ENCODE results near the gene ZDHHC22.
A peak's percentile ranks its signal among the peaks of the same experiment; 100 is the strongest.

Gene ZDHHC22

DNA sequence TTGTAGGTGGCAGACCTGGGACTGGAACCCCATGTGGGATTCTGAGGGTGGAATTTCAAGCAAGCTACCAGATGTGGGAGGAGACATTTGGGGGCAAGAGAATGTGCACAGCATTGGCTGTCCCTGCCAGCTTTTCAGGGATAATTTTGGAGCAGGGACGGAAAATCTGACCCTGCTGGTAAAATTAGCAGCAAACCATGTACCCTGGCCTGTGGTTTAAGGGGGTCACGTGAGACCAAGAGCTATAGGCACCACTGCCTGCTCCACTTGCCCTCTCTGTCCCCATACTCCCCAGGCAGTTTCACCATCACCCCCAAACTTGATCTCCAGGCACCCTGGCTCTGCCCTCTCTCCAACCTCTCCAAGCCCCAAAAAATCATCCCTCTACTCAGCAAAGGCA, 13.5 kb upstream of the ZDHHC22 start:
- no peak for DNase-seq (ENCODE audit: low read depth)

DNA sequence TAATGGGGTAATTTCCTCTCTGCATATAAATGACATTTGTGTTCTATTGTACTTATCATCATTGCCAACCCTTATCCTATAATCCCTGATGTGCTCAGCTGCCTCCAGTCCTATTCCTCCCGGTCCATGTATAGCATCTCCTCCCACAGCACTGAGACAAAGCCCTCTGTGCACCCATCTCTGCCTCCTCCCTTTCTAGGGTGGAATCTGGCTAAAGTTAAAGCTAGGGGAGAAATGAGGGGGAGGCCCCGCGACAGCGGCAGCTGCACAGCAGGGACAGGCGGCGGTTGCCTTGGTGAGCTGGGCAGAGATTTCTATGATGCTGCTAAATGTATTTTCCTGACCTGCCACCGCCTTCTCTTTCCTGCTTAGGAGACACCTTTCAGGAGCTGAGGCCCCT, 12.8 kb upstream of the ZDHHC22 start:
- no peak for DNase-seq (ENCODE audit: low read depth)

DNA sequence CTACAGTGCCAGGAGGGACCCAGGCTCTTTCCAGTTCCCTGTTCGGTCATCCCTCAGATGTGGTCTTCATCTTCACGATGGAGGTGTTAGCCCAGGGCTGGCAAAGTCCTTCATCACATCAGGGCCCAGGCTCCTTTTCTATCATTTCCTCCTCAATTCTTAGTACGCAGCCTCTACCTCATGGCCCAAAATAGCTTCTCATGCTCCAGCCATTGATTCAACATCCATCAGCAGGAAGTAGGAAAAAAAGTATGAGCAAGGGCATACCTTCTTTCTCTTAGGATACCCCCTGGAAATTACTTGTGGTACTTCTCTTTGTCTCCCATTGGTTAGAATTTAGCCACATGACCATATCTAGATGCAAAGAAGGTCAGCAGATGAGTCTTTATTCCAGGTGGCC, 12.2 kb upstream of the ZDHHC22 start:
- no peak for DNase-seq (ENCODE audit: low read depth)

DNA sequence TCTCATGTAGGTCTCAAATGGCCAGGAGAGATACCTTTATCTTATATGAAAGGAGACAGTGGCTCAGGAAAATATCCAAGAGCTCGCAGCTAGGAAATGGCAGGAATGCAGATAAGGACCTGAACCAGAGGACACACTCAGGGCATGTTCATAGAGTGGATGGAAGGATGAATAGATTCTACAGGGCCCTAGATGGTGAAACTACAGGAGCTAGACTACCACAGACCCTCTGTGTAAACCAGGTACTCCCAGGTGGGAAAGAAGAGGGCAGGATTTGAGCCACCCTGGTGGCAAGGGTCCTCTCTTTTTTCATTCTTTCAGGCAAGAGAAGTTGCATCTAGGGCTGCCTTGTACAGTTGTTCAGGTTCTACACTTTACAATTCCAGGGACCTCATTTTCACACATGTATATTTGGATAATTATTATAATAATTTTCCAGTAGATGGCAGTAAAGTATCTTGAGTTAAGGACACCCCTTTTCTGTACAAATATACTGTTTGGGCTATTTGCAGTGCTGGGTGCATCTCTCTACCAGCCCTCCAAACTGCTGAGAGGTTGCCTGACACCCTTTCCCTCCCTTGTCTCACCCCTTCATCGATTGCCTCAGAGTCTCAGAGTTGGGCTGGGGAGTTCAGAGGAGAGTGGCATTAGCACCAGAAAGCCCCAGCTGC, 10.5 kb upstream of the ZDHHC22 start:
- DNase-seq (ENCODE audit: low read depth): no peak

DNA sequence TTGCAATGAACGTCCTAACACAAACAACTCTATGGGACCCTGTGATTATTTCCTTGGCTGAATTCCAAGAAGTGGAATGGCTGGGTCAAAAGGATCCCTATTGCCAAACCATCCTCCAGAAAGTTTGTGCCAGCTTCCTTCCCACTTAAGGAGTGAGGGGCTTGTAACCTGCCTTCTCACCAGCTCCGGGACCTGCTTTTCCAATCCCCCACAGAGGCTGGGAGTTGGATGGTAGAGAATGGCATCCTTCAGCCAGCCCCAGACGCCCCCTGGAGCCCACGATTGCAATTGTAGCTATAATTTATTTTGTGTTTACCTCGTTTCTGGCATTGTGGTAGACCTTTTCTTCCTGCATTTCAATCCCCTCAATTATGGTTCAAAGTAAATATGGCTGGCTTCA, 9.7 kb upstream of the ZDHHC22 start:
- no peak for DNase-seq (ENCODE audit: low read depth)

DNA sequence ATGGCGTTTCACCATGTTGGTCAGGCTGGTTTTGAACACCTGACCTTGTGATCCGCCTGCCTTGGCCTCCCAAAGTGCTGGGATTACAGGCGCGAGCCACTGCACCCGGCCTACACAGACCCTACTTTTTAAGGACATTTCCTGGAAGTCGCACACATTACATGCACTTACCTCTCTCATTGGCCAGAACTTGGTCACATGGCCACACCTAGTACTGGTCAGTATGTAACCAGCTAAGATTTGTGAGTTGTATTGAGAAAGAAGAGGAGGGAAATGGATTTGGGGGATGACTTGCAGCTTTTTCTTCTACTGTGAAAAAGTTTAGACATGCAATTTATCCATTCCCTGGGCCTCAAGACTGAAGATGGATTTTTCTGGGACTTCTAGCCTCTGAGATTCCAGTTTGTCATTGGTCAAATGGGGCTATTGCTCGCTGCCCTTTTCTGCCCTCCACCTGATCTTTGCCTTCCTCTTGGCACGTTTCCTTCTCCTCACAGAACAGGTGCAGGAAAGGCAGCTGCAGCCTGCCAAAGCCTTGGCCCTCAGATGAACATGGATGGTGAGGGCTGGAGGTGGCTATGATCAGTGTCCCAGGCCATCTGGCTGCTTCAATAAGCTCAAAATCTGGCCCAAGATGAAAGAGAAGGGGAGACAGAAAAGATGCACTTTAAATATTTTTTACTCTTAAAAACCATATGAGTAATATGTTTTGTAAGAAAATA, 7.1 kb upstream of the ZDHHC22 start:
- DNase-seq (ENCODE audit: low read depth): no peak

DNA sequence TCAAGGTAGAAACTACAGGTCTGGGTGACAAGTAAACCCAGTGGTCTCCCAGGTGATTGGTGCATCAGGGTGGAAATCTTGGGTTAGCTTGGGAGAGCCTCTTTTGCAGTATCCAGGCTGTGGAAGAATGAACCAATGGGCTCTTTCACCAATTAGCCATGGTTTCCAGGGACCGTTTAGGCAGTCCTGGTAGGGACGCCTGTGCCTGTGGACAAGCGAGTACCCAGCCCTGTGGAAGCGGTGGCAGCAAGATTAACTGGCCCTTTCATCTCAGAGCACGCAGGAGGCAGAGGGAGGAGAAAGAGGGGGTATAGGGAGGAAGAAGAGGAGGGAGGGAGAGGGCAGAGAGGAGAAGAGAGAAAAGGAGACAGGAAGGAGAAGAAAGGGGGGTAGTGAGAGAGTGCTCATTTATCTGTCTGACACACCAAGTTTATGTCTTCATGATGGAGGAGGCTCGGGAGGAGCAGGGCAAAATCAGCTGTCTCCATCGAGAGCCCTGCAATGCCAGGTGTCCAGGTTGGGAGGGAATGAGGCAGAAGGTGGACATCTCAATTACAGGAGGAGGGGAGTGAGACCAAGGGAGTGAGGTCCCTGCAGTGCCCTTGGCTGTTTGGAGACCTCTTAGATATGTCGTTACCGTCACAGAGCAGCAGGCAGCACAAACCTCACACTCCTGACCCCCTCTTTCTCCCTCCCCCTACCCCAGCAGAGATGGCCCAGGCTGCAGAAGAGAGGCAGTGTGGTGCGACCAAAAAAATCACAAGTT, 4.6 kb upstream of the ZDHHC22 start:
- no peak for DNase-seq (ENCODE audit: low read depth)

DNA sequence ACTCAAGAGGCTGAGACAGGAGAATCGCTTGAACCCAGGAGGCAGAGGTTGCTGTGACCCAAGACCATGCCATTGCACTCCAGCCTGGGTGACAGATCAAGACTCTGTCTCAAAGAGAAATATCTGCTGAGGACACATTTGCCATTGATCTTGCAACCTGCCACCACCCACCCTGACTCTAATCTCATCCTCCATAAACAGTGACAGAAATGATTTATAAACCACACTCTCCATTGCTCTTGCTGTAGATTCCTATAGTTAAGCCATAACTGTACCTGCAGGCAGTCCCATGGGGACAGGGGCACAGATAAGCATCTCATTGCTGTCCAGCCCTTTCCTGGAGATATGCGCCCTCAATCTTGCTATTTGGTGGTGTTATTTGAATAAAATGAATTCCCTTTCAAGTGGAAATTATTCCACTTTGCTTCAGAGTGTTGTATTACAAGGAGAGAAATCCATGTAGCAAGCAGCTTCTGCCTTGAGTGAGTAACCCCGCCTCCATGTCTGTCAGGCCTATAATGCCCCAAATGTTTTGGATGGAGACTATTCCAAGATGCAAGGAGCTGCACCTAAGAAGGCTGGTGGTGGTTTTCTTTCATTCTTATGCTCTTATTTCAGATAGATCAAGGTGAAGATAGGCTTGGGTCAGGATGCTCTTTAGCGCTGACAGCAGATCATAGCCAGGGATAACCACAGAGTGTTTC, 3.0 kb upstream of the ZDHHC22 start:
- DNase-seq (ENCODE audit: low read depth): no peak

DNA sequence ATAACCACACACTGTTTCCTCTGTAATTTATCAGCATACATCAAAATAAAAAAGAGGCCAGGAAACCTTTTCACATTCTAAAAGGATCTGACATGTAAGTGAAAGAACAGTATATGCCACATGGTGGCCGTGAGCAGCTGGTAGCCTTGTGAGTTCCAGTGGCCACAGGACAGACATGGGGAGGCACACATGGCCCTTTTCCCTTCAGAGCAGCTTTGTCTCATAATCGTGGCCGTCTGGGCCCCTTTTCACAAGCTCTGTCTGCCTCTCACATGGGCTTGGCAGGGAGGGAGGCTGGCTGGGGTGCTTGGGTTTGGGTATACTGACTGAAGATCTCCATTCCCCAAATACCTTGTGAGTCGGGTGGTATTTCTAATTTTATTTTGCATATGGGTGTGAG, 1.5 kb upstream of the ZDHHC22 start:
- DNase-seq (ENCODE audit: low read depth): no peak

DNA sequence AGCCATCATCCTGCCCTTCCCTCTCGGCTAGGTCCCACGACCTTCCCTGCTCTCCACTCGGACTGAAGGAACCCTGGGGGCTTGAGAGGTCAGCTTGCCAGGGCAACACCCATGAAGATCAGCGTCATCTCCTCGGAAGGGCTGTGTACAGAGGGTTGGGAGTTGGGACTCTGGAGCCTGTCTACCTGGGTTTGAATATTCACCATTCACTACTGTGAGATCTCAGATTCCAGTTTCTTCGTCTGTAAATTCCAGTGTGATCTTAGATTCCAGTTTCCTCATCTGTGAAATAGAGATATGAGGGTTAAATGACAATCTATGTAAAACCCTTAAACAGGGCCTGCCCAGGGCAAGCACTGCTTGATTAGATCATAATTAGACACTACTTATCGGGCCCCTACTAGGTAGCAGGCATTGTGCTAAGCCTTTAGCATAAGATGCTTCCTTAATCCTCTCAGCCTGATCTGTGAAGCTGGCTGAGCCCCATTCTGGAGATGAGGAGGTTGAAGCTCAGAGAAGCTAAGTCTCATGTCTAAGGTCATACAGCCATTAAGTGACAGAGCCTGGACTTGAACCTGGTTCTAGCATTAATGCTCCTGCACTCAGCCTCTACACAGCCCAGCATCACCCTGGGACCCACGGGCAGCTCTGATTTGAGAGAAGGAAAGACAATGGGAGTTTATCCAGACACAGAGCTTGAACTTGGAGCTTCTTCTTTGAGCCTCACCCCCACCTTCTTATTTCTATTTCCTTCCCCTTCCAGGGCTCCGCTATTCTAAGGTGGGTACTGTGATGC, 612 bp upstream of the ZDHHC22 start:
- no peak for DNase-seq (ENCODE audit: low read depth)

DNA sequence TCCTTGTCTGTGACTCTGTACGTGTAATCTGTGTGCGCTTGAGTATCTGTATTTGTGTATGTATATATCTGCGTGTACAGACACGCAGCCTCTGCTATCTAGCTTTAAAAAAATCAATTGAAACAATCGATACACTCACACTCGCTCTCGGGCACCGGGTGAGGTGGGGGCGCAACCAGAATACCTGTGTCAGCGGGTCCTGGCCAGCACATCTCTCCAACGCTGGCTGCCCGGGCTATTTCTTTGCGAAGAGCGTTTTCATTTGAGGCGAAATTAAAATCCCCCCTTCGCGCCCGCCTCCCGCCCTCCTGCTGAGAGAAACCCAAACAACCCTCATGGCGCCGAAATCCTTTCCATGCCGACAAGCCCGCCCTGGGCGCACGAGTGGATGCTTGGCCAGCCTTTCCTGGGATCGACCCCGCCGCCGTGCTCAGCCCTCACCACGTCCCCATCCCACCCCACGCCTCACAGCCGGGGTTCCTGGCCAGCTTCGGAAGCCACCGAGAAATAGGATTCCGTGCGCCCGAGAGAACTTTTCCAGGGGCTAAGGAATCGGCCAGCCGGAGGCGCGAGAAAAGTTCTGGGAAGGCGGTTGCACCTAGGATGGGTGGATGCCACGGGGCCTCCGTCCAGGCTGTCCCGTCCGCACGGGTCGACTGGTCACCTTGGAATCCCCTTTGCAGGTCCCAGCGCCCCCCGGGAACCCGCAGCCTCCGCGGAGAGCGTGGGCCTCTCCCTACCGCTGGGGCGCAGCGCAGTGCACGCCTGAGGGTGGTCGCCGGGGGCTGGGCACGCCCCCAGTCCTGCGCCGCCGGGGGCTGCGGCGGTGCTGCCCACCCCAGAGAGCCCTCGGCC, 1.0 kb downstream of the ZDHHC22 start:
- no peak for DNase-seq (ENCODE audit: low read depth)

DNA sequence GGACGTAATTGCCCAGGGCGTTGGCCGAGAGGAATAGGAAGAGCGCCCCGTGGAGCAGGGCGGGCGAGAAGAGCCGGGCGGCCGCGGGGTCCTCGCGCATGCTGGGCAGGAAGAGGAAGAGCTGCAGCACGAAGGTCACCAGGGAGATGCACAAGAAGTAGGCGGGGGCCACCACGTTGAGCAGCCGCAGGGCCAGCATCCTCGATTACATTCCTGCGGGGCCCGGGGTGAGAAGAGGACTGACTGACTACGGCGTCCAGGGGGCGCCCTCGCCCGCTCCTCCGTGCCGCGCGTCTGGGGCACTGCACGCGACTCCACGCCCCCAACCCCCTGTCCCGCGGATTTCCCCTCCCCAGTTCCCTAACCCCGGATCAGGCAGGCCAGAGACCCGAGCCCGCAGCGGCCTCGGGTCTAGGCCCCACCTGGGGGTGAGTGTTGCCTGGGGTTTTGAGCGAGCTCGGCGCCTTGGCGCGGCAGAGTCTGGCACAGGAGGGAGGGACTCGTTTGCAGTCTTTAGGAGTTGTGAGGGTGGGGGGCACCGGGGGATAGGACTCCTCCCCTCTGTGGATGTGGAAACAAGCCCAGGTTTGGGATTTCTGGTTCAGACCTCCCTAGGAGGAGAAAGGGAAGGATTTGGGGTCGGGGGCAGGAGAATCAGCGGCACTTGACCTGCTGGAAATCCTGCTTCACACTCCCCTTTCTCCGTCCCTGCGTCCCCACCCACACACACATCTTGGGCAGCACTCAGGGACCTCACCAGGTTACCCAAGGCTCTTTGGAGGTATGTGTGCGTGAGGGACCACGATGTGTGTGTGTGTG, 1.8 kb downstream of the ZDHHC22 start:
- DNase-seq (ENCODE audit: low read depth): peak; percentile 8

DNA sequence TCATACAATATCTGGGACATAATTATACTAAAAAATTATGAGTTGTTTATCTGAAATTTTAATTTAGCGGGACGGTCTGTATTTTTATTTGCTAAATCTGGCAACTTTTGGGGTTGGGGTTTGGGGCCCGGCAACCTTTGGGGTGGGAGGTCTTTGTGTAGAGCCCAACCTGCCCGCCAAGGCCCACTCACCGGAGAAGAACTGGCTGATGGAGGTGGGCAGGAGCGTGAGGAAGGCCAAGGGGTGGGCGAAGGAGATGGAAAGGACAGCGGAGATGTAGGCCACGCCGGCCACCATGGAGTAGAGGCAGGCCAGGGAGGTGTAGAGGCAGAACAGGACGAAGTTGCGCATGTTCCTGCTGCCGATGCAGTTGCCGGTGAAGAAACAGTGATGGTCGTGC, 2.6 kb downstream of the ZDHHC22 start:
- DNase-seq (ENCODE audit: low read depth): no peak

DNA sequence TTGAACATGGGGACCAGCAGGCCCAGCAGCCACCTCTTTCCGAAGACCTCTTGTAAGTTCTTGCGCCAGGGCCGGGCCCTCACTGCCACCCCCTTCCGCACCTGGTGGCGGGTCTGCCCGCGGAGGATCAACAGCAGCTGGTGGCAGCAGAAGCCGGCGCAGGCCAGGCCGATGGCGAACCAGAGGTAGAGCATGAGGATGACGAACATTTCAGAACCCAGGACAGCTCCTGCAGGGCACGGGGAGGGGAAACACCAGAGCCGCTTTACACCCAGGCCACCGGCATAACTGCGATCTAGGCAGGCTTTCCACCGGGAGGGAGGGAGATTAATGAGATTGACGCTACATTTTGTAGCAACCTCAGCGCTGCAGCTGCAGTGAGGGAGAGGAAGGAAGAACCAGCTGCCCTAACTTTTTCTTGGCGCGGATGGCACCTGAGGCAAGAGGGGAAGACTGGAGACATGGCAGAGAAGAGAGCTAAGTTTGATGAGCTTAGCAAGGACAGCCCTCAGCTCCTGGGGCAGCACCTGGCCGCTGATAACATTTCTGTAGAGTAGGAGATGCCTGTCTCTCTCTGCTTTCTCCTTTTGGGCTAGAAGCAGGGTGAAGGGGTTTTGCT, 7.8 kb downstream of the ZDHHC22 start:
- peak; percentile 17 for DNase-seq (ENCODE audit: low read depth)

DNA sequence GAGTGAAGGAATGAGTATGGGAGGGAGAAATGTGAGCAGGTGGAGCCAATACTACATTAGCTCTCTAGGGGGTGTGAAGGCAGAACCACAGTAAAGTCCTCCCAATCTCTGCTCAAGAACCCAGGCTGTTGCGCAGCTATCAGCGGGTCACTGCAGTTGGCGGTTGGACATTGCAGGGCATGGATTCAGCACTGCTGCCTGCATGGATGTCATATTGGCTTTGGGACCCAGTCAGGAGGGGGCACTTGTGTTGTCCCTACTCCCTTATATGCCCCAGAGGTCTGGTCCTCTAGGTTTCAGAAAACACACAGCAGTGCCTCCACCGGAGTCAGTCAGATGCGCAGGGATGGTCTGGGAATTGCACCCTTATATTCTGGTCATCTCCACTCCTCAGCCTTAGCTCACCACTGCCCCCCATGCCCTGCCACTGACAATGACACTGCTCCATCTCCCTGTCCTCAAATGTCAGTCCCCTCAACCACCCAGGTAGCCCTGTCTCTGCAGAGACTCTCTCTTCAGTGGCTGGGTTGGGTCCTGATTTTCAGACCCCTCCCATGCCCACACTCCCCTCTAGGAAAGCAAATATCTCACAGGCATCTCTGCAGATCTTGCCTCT, 9.6 kb downstream of the ZDHHC22 start:
- DNase-seq (ENCODE audit: low read depth): no peak

DNA sequence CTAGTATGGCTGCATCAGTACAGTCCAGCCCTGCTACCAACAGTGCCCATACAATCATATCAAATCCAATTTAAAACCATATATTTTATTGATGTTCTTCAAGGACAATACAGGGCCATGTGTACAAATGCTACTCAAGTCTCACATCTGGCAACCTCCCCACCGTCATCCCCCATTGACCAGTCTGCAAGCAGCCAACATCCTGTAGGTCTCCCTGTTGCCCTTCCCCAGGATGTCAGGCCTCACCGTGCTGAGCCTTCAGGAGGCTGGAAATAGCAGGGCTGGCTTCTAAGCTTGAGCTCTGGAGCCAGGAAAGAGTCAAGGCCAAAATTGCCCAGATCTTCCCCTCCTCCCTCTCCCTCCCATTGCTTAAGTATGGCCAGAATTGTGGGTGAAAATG, 10.4 kb downstream of the ZDHHC22 start:
- DNase-seq (ENCODE audit: low read depth): no peak

DNA sequence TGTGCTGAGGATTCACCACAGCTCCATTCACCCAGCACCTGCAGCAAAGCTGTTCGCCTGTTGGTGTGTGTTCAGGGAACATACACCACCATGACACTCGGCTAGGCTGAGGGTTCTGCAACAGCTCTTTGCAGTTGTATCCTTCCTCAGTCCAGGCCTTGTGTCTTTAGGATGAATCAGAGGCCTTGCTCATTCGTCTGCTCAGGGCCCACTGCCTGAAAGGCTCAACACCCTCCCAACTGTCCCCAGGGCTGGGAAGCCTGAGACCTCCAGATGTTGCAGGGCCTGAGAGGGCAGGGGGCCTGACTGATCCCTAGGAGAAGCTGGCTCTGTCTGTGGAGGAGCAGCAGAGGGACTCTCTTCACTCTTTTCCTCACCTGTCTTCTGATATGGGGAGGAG, 11.2 kb downstream of the ZDHHC22 start:
- no peak for DNase-seq (ENCODE audit: low read depth)

DNA sequence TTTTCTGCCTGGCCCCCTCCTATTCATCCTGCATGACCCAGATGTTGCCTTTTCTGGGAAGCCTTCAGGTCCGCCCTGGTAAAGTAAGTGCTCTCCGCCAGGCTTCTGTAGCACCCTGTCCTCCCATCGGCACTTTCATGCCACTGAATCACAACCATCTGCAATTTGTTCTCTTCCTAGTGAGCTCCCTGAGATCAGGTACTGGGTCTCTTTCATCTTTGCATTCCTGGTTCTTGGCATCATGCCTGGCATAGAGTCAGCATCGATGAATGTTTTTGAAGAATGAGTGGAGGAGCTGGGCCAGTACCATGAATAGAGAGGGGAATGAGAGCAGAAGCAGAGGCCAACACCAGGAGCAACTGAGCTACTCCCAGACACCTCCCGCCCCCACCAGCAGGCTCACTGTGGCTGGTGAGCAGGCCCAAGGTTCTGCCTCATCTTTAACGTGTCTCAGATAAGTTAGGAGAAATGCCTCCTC, 13.1 kb downstream of the ZDHHC22 start:
- DNase-seq (ENCODE audit: low read depth): no peak

DNA sequence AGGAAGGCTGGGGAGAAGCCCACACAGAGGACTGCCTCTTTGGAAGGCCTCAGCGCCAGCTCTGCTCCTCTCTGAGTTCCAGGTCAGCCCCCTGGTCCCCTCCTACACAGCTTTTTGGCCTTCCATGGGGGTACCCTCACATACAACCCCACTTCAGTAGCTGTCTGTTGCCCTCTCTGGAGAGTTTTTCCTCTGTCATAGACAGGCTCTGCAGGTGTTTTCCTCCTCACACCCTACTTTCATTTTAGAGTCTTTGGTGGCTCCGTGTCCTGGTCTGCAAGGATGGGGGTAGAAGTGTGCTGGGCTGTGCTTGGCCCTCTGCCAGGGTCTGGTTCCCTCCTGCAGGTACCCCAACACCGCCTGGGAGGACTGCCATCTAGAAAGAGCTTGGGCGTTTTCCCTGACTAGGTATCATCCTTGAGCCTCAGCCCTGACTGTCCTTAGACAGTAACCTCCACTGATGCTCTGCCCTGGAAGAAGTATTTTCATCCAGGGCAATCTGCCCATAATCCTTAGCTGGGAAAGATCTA, 15.1 kb downstream of the ZDHHC22 start:
- DNase-seq (ENCODE audit: low read depth): no peak

Data from stimulated activated CD8-positive, alpha-beta memory T cell treated with anti-CD3 and anti-CD28 coated beads, Interleukin-12 subunit alpha, Interleukin-12 subunit beta, amount 100 ng/mL, for 1 hour (primary cell).